Upper lobe of right lung (tissue), 1 donor: ENCODE data around the gene OVOL2. TPM values are rescaled to one million over a fixed set of nuclear protein-coding genes. Genes with fewer than 3 reads are reported as not detected.

Experiments used
- ATAC-seq: fragments of 200-7000 bp; cut with Tn5 transposase; one replicate; pipeline ENCODE4 v1.9.1; 2020; ENCODE audit warnings: mild to moderate bottlenecking, moderate library complexity
- DNase-seq: peaks from one replicate; pipeline ENCODE4 v3.0.0-alpha.2; 2020
- H3K27ac ChIP-seq: fragments of 200-600 bp; one replicate; pipeline ENCODE4 v1.8.0; 2022
- H3K27me3 ChIP-seq: fragments of 200-600 bp; one replicate; pipeline ENCODE4 v1.8.0; 2022; ENCODE audit warnings: mild to moderate bottlenecking
- H3K36me3 ChIP-seq: fragments of 200-600 bp; one replicate; pipeline ENCODE4 v1.8.0; 2022
- H3K4me1 ChIP-seq: fragments of 200-600 bp; one replicate; pipeline ENCODE4 v1.8.0; 2022
- H3K4me3 ChIP-seq: fragments of 200-600 bp; one replicate; pipeline ENCODE4 v1.8.0; 2022; ENCODE audit warnings: mild to moderate bottlenecking
- H3K9me3 ChIP-seq: fragments of 200-600 bp; one replicate; pipeline ENCODE4 v1.8.0; 2022
- intact Hi-C: fragments of 100-400 bp; cut with DNase I; formaldehyde crosslinking; loops from one replicate; pipeline ENCODE4 v1.11.0; 2022
- total RNA-seq: library from RNA; stranded (reverse); fragmentation: NEBNext Ultra II Directional; extraction: Animal tissue kit (Norgen Biotek cat#: 25700); gene quantifications from one replicate; pipeline ENCODE4 v1.2.1, GENCODE V29; 2021
- TF ChIP-seq, protein P1 (sequence below): fragments of 200-600 bp; IDR thresholded peaks from one replicate; pipeline ENCODE4 v1.8.0; 2022; ENCODE audit warnings: antibody characterized with exemption
- donor health status: DM: no; HTN: yes; CAD: no; lungs with severe emphysema.

The OVOL2 gene
- total RNA-seq, 1 donor from 2014 or later = 6.7 TPM

DNA sequence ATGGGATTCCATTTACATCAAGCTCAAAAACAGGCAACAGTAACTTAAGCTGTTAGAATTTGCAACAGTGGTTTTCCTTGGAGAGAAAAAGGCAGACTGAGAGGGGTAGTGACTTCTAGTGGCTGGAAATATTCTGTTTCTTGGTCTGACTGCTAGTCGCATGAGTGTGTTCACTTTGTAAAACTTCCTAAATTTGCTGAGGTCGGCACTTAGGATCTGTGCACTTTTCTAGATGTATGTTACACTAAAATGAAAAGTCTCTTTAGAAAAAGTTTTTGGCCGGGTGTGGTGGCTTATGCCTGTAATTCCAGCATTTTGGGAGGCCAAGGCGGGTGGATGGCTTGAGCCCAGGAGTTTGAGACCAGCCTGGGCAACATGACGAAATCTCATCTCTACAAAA lies 18.7 kb downstream of the OVOL2 start:
- Histone ChIP-seq H3K27ac (no peak overlapping the region), H3K4me3 (no peak overlapping the region), H3K36me3 (no peaks in the 10 kb centered on the region), H3K27me3 (no peaks in the 10 kb centered on the region), H3K4me1 (no peaks in the 10 kb centered on the region), H3K9me3 (peaks cover 5% of the 10 kb centered on the region)
- ATAC-seq = no peak
- TF ChIP-seq, protein P1, sequence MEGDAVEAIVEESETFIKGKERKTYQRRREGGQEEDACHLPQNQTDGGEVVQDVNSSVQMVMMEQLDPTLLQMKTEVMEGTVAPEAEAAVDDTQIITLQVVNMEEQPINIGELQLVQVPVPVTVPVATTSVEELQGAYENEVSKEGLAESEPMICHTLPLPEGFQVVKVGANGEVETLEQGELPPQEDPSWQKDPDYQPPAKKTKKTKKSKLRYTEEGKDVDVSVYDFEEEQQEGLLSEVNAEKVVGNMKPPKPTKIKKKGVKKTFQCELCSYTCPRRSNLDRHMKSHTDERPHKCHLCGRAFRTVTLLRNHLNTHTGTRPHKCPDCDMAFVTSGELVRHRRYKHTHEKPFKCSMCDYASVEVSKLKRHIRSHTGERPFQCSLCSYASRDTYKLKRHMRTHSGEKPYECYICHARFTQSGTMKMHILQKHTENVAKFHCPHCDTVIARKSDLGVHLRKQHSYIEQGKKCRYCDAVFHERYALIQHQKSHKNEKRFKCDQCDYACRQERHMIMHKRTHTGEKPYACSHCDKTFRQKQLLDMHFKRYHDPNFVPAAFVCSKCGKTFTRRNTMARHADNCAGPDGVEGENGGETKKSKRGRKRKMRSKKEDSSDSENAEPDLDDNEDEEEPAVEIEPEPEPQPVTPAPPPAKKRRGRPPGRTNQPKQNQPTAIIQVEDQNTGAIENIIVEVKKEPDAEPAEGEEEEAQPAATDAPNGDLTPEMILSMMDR = no peak
- no peak for DNase-seq
- intact Hi-C loops = no loop called here

- H3K27me3 ChIP-seq = no peaks in the 10 kb centered on the region
- no peak overlapping the region for H3K27ac ChIP-seq
- intact Hi-C loops = no loop called here
- no peak overlapping the region for H3K4me3 ChIP-seq
- no peaks in the 10 kb centered on the region for H3K36me3 ChIP-seq
- H3K9me3 ChIP-seq = no peaks in the 10 kb centered on the region
- no peaks in the 10 kb centered on the region for H3K4me1 ChIP-seq
- DNase-seq (no peak), ATAC-seq (no peak)
- TF ChIP-seq, protein P1 = no peak
Measured at GRCh38 chr20:18034039-18034438, 23.7 kb downstream of the OVOL2 start.

- Histone ChIP-seq H3K4me3 (no peak overlapping the region), H3K27me3 (no peaks in the 10 kb centered on the region), H3K27ac (no peak overlapping the region), H3K9me3 (no peaks in the 10 kb centered on the region), H3K36me3 (no peaks in the 10 kb centered on the region), H3K4me1 (no peaks in the 10 kb centered on the region)
- no peak for ATAC-seq
- TF ChIP-seq, protein P1 = no peak
- no peak for DNase-seq
- intact Hi-C loops = no loop called here
Measured at GRCh38 chr20:18032977-18033892, 24.5 kb downstream of the OVOL2 start.

- Histone ChIP-seq H3K4me3 (no peak overlapping the region), H3K9me3 (no peaks in the 10 kb centered on the region), H3K4me1 (no peaks in the 10 kb centered on the region), H3K36me3 (no peaks in the 10 kb centered on the region), H3K27me3 (no peaks in the 10 kb centered on the region), H3K27ac (no peak overlapping the region)
- no peak for DNase-seq
- ATAC-seq = no peak
- TF ChIP-seq, protein P1 = no peak
- intact Hi-C loops = no loop called here
Measured at GRCh38 chr20:18031888-18032509, 25.7 kb downstream of the OVOL2 start.

DNA sequence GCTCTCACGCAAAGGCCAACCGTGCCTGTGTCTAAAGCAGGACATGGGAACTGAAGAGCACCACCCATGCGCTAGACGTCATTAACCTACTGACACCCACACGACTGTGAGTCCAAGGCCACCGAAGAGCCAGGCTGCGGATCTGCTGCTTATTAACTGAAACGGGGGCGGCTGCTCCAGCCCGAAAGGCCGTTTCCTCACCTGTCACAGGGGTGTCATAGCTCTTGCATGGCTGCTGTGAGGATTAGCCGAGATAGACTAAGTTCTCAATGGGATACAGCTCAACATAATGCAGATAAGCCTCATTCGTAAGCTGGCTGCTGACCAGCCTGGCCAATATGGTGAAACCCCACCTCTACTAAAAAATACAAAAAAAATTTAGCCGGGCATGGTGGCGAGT lies 26.7 kb downstream of the OVOL2 start:
- no peaks in the 10 kb centered on the region for H3K4me1 ChIP-seq
- intact Hi-C loops = no loop called here
- no peak overlapping the region for H3K27ac ChIP-seq
- TF ChIP-seq, protein P1 = no peak
- H3K36me3 ChIP-seq = no peaks in the 10 kb centered on the region
- no peak for ATAC-seq
- no peaks in the 10 kb centered on the region for H3K27me3 ChIP-seq
- no peaks in the 10 kb centered on the region for H3K9me3 ChIP-seq
- DNase-seq = no peak
- no peak overlapping the region for H3K4me3 ChIP-seq
